ENCODE results near the gene ZNF331. TPM values are rescaled to one million over a fixed set of nuclear protein-coding genes. Genes with fewer than 3 reads are reported as not detected.
A peak's percentile ranks its signal among the peaks of the same experiment; 100 is the strongest.

The ZNF331 gene
- total RNA-seq, 4 donors from 2014 or later = 31.0 to 52.5 (median 38.2) TPM

- H3K27ac ChIP-seq = no peak overlapping the region
- H3K4me3 ChIP-seq (replicated peaks in 1 of 3) = no peak overlapping the region
- 77 to 85% methylated on average over 9 of the region's 9 CpGs for WGBS, 2 donors
Observed at GRCh38 chr19:53596056-53596455, 58.1 kb downstream of the ZNF331 start.

GRCh38 chr19:53597023-53597422, 59.1 kb downstream of the ZNF331 start:
- Histone ChIP-seq H3K9me3 (no peaks in the 10 kb centered on the region), H3K4me3 (replicated peaks in 1 of 3) (no peak overlapping the region), H3K4me1 (peaks cover 0 to 11% of the 10 kb centered on the region in 2 donors), H3K27me3 (no peaks in the 10 kb centered on the region), H3K36me3 (no peaks in the 10 kb centered on the region), H3K27ac (no peak overlapping the region)
- WGBS, 2 donors = 73 to 80% methylated on average over 12 of the region's 12 CpGs
- intact Hi-C loops (cut with DNase I) = no loop called here
- TF ChIP-seq POLR2A (IDR thresholded peaks at IDR 0.05) (no peak), CTCF (IDR thresholded peaks at IDR 0.05) (no peak)
- DNase-seq = peak; percentile 3 to 6

More at GRCh38 chr19:53596056-53596455, 58.1 kb downstream of the ZNF331 start:
- intact Hi-C loops (cut with DNase I) = no loop called here
- DNase-seq = no peak
- Histone ChIP-seq H3K4me1 (peaks cover 0 to 11% of the 10 kb centered on the region in 2 donors), H3K27me3 (no peaks in the 10 kb centered on the region), H3K9me3 (no peaks in the 10 kb centered on the region), H3K36me3 (no peaks in the 10 kb centered on the region)
- TF ChIP-seq POLR2A (IDR thresholded peaks at IDR 0.05) (no peak), CTCF (IDR thresholded peaks at IDR 0.05) (no peak)

- WGBS, 2 donors = 65 to 71% methylated on average over 10 of the region's 10 CpGs
- no peaks in the 10 kb centered on the region for H3K9me3 ChIP-seq
- intact Hi-C loops (cut with DNase I) = no loop called here
- H3K4me1 ChIP-seq = peaks cover 0 to 11% of the 10 kb centered on the region in 2 donors
- H3K27me3 ChIP-seq = no peaks in the 10 kb centered on the region
- no peaks in the 10 kb centered on the region for H3K36me3 ChIP-seq
- no peak for DNase-seq
- TF ChIP-seq CTCF (IDR thresholded peaks at IDR 0.05) (no peak), POLR2A (IDR thresholded peaks at IDR 0.05) (no peak)
- H3K4me3 ChIP-seq (replicated peaks in 1 of 3) = no peak overlapping the region
- H3K27ac ChIP-seq = no peak overlapping the region
Observed at GRCh38 chr19:53598361-53598760, 60.4 kb downstream of the ZNF331 start.

- Histone ChIP-seq H3K9me3 (no peaks in the 10 kb centered on the region), H3K27me3 (no peaks in the 10 kb centered on the region), H3K27ac (no peak overlapping the region), H3K36me3 (no peaks in the 10 kb centered on the region), H3K4me1 (peaks cover 0 to 4% of the 10 kb centered on the region in 2 donors), H3K4me3 (replicated peaks in 1 of 3) (no peak overlapping the region)
- no peak for TF ChIP-seq POLR2A (IDR thresholded peaks at IDR 0.05)
- TF ChIP-seq CTCF (IDR thresholded peaks at IDR 0.05) = no peak
- WGBS, 2 donors = 61 to 72% methylated on average over 4 of the region's 4 CpGs
- DNase-seq = no peak
- intact Hi-C loops (cut with DNase I) = no loop called here
Observed at GRCh38 chr19:53600217-53600616, 62.3 kb downstream of the ZNF331 start.

- H3K4me3 ChIP-seq (replicated peaks in 1 of 3) = no peak overlapping the region
- no peak for DNase-seq
- intact Hi-C loops (cut with DNase I) = no loop called here
- H3K9me3 ChIP-seq = no peaks in the 10 kb centered on the region
- H3K36me3 ChIP-seq = no peaks in the 10 kb centered on the region
- WGBS, 2 donors = 86 to 87% methylated on average over 14 to 15 of the region's 15 CpGs
- H3K4me1 ChIP-seq = no peaks in the 10 kb centered on the region
- H3K27me3 ChIP-seq = no peaks in the 10 kb centered on the region
- no peak for TF ChIP-seq CTCF (IDR thresholded peaks at IDR 0.05)
- no peak for TF ChIP-seq POLR2A (IDR thresholded peaks at IDR 0.05)
- H3K27ac ChIP-seq = no peak overlapping the region
Observed at GRCh38 chr19:53606031-53606430, 68.1 kb downstream of the ZNF331 start.

All from thyroid gland (tissue), 4 donors.